RWPE2 (cell line): ENCODE measurements around the gene MRPL46.

Experiments
- ATAC-seq: fragments of 200-7000 bp; cut with Tn5 transposase; 3 replicates; pipeline ENCODE4 v1.9.1; 2021; ENCODE audit warnings: low read depth
- DNase-seq: peaks from one replicate; pipeline ENCODE4 v3.0.0-alpha.2; 2020; ENCODE audit warnings: low spot score
- H3K27ac ChIP-seq: fragments of 450-650 bp; 2 replicates; pipeline ENCODE4 v1.5.1; 2017; ENCODE audit warnings: mild to moderate bottlenecking; ENCODE audit not compliant: poor library complexity, severe bottlenecking
- H3K27me3 ChIP-seq: fragments of 250-450 bp; sonication (Bioruptor Pico); 2 replicates; pipeline ENCODE4 v1.5.1; 2021; ENCODE audit warnings: mild to moderate bottlenecking, moderate library complexity; ENCODE audit not compliant: insufficient read depth, poor library complexity, severe bottlenecking
- H3K36me3 ChIP-seq: fragments of 250-450 bp; sonication (Bioruptor Pico); 2 replicates; pipeline ENCODE4 v1.5.1; 2020; ENCODE audit warnings: low read depth, mild to moderate bottlenecking, moderate library complexity
- H3K4me1 ChIP-seq: fragments of 250-450 bp; sonication (Bioruptor Pico); 2 replicates; pipeline ENCODE4 v1.5.1; 2021; ENCODE audit warnings: mild to moderate bottlenecking, moderate library complexity; ENCODE audit not compliant: insufficient read depth, poor library complexity, severe bottlenecking
- H3K4me3 ChIP-seq: fragments of 250-450 bp; sonication (Bioruptor Pico); 2 replicates; pipeline ENCODE4 v1.5.1; 2021; ENCODE audit warnings: mild to moderate bottlenecking, moderate library complexity; ENCODE audit not compliant: severe bottlenecking
- H3K9me3 ChIP-seq: fragments of 250-450 bp; sonication (Bioruptor Pico); 2 replicates; pipeline ENCODE4 v1.5.1; 2021; ENCODE audit warnings: mild to moderate bottlenecking, moderate library complexity; ENCODE audit not compliant: severe bottlenecking
- CTCF ChIP-seq: fragments of 450-650 bp; IDR thresholded peaks from one replicate; pipeline ENCODE4 v1.5.1; 2017; ENCODE audit warnings: mild to moderate bottlenecking, moderate library complexity; ENCODE audit not compliant: poor library complexity, severe bottlenecking

MRPL46 gene

GRCh38 chr15:88482263-88482662, 15.1 kb upstream of the MRPL46 start:
- Histone ChIP-seq H3K27ac (no peak overlapping the region), H3K9me3 (no peaks in the 10 kb centered on the region)

GRCh38 chr15:88480981-88481380, 13.8 kb upstream of the MRPL46 start:
- Histone ChIP-seq H3K27ac (no peak overlapping the region), H3K27me3 (no peaks in the 10 kb centered on the region), H3K36me3 (peaks cover 24% of the 10 kb centered on the region), H3K4me1 (no peaks in the 10 kb centered on the region), H3K9me3 (no peaks in the 10 kb centered on the region), H3K4me3 (no peak overlapping the region)
- TF ChIP-seq CTCF: no peak
- ATAC-seq (no peak), DNase-seq (no peak)

More at GRCh38 chr15:88482263-88482662, 15.1 kb upstream of the MRPL46 start:
- DNase-seq: no peak
- no peaks in the 10 kb centered on the region for H3K27me3 ChIP-seq
- H3K4me3 ChIP-seq: no peak overlapping the region
- no peaks in the 10 kb centered on the region for H3K4me1 ChIP-seq
- ATAC-seq: no peak
- no peak for TF ChIP-seq CTCF
- H3K36me3 ChIP-seq: peaks cover 12% of the 10 kb centered on the region

- H3K9me3 ChIP-seq: no peaks in the 10 kb centered on the region
- TF ChIP-seq CTCF: no peak
- no peak for DNase-seq
- H3K27me3 ChIP-seq: no peaks in the 10 kb centered on the region
- H3K27ac ChIP-seq: no peak overlapping the region
- ATAC-seq: peak; percentile 39; the same call in 2 of the 3 replicates
- H3K4me1 ChIP-seq: no peaks in the 10 kb centered on the region
- H3K36me3 ChIP-seq: peaks cover 42% of the 10 kb centered on the region
- no peak overlapping the region for H3K4me3 ChIP-seq
Observed at GRCh38 chr15:88479169-88479568, 12.0 kb upstream of the MRPL46 start.

- H3K4me1 ChIP-seq: no peaks in the 10 kb centered on the region
- H3K36me3 ChIP-seq: peaks cover 52% of the 10 kb centered on the region
- H3K27ac ChIP-seq: no peak overlapping the region
- ATAC-seq (no peak), DNase-seq (no peak)
- no peak overlapping the region for H3K4me3 ChIP-seq
- TF ChIP-seq CTCF: no peak
- no peaks in the 10 kb centered on the region for H3K9me3 ChIP-seq
- no peaks in the 10 kb centered on the region for H3K27me3 ChIP-seq
Observed at GRCh38 chr15:88477904-88478303, 10.7 kb upstream of the MRPL46 start.

- H3K4me3 ChIP-seq: no peak overlapping the region
- H3K36me3 ChIP-seq: peaks cover 60% of the 10 kb centered on the region
- no peaks in the 10 kb centered on the region for H3K27me3 ChIP-seq
- H3K9me3 ChIP-seq: no peaks in the 10 kb centered on the region
- no peaks in the 10 kb centered on the region for H3K4me1 ChIP-seq
- H3K27ac ChIP-seq: no peak overlapping the region
- ATAC-seq: no peak
- no peak for TF ChIP-seq CTCF
- no peak for DNase-seq
Observed at GRCh38 chr15:88477126-88477525, 9.9 kb upstream of the MRPL46 start.
